NCI-H1092 (cell line): Measurements from ENCODE around the gene PKN3.
"Not testable (repeated sequence)": the region's sequence is repeated elsewhere in the genome, so short reads cannot be mapped to it uniquely, and the experiment has no call there.

ENCODE experiments used
- DNase-seq: peaks from one replicate; lab custom pipeline; 2025; lab: John Stamatoyannopoulos, UW

Gene PKN3

DNA sequence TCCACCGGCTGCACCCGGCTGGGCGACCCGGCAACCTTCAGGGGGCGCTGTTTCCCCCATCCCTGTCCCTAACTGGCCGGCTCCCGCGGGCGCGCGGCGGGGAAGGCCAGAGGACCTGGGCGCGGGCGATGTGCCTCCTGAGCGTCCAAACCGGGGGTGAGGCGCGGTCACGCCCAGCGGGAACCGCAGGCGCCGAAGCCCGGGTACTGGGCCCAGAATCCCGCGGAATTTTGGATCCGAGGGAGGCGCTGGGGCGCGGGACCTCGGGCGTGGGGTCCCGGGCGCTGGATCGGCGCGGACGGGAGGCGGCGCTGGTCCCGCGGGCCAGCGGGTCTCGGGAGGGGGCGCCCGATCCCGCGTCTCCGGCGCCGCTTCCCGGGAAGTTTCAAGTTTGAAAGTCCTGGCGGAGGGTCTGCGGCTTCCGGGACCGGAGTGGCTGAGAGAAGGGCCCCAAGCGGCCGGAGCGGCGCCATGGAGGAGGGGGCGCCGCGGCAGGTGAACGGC lies at the start of gene PKN3:
Gene PKN3, plus strand, starts transcription at position 59 of the 504 bp plus-strand sequence. Its CDS starts 413 bp downstream, at position 472.
- peak; percentile 76 for DNase-seq

DNA sequence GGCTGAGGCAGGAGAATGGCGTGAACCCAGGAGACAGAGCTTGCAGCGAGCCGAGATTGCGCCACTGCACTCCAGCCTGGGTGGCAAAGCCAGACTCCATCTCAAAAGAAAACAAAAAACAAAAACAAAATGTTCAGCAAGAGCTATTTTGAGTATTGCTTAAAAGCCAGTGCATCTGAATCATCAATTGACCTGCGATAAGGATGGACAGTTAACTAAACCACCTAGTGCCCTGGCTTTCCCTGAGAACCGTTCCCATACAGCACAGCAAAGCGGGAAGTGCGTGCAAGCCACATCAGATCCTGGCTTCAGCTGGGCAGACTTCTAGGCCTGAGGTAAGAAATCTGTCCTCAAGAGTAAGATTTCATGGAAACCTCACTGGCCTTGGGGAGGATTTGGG lies 48.4 kb upstream of the PKN3 start:
- DNase-seq: no peak

DNA sequence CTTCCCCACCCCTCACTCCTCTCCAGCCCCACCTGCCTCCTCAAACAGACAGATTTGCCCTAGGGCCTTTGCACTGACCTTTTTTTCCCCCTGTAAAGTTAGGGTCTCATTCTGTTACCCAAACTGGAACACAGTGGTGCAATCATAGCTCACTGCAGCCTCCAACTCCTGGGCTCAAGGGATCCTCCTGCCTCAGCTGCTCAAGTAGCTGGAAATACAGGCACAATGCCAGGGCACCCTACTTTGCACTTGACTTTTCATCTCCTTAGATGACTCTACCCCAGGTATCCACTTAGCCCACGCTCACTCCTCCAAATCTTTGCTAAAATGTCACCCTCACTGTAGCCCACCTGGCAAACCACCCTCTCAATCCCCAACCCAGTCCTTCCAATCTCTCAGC lies 47.8 kb upstream of the PKN3 start:
- no peak for DNase-seq

DNA sequence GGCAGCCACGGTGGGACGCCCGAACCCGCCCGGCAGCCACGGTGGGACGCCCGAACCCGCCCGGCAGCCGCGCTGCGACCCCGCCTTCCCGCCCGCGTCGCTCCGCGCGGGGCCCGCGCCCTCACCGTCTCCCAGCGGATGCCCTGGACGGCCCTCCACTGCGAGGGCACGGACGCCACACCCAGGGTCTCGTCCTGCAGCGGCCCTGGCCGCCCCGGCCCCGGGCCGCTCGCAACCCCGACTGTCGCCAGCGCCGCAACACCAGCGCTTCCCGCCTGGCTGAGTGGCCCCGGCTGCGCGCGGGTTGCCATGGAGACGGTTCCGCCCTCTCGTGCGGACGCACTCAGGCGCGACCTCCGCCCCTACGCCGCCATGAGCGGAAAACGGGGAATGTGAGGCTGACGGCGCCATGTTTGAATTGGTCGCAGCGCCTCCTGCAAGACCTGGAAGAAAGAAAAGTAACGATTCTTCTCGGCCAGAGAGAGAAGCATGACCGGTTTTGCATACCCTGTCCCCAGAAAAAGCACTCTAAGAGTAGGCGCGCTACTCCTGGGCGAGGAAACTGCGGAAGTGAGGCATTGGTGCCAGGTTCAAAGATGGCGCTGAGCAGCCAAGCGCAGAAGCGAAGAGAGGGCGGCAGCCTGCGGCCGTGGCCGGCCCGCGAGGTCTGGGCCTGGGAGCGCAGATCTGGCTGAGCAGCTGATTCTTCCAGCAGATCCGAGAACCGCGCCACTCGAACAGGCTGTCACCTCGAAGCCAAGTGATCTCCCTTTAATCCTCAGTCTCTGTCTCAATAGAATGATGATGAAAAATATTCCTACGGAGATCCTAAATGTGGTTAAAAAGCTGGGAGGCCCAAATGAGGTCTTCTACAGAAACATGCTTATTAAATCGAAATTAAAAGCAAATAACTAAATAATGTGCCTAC lies 45.6 kb upstream of the PKN3 start, which contains the start of gene DYNC2I2:
Gene DYNC2I2, minus strand, starts transcription at position 432 of the 928 bp plus-strand sequence. Its CDS starts 121 bp downstream, at position 311.
- peak; percentile 90 for DNase-seq

DNA sequence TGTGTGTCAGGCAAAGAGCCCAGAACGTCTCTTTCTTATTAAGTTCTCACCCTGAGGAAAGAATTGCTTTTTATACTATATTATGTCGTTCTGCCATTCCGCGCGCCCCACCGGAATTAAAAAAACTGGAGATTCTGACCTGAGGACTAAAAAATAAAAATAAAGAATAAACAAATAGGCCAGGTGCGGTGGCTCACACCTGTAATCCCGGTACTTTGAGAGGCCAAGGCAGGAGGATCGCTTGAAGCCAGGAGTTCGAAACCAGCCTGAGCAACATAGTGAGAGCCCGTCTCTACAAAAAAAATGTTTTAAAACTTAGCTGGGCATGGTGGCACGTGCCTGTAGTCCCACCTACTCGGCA lies 45.0 kb upstream of the PKN3 start:
- DNase-seq: no peak

DNA sequence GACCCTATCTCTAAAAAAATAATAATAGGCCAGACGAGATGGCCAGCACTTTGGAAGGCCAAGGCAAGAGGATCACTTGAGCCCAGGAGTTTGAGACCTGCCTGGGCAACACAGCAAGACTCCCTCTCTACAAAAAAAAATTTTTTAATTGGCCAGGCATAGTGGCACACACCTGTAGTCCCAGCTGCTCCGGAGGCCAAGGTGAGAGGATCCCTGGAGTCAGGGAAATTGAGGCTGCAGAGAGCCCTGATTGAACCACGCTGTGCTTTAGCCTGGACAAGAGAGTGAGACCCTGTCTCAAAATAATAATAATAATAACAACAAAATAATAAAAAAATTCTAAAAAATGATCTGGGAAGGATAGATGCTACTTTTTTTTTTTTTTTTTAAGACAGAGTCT lies 44.5 kb upstream of the PKN3 start:
- no peak for DNase-seq

DNA sequence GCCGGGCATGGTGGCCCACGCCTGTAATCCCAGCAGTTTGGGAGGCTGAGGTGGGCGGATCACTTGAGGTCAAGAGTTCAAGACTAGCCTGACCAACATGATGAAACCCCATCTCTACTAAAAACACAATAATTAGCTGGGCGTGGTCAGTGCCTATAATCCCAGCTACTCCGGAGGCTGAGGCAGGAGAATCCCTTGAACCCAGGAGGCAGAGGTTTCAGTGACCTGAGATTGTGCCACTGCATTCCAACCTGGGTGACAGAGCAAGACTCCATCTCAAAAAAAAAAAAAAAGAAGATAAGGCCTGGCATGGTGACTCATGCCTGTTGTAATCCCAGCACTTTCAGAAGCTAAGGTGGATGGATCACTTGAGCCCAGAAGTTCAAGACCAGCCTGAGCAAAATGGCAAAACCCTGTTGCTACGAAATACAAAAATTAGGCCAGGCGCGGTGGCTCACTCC lies 35.8 kb upstream of the PKN3 start:
- not testable (repeated sequence) for DNase-seq

DNA sequence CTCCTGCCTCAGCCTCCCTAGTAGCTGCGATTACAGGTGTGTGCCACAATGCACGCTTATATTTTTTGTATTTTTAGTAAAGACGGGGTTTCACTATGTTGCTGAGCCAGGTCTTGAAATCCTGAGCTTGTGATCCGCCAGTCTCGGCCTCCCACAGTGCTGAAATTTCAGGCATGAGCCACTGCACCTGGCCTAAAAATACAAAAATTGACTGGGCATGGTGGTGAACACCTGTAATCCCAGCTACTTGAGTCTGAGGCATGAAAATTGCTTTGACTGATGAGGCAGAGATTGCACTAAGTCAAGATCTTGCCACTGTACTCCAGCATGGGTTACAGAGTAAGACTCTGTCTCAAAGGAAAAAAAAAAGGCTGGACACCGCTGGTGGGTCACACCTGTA lies 32.5 kb upstream of the PKN3 start:
- DNase-seq: no peak

DNA sequence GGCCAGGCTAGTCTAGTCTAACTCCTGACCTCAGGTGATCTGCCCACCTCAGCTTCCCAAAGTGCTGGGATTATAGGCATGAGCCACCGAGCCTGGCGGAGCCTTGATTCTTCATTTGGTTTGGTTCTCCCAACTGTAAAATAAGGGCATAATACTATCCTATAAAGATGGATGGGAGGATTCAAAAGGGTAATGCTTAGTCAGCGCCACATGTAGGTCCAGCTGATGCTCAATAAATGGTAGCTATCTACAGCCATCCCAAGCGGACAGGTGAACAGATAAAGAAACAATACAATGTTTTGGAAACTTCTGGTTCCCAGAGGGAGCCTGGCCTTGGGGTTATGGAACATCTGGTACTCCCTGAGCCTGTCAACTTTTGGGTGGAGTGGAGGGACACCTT lies 26.9 kb upstream of the PKN3 start:
- no peak for DNase-seq

DNA sequence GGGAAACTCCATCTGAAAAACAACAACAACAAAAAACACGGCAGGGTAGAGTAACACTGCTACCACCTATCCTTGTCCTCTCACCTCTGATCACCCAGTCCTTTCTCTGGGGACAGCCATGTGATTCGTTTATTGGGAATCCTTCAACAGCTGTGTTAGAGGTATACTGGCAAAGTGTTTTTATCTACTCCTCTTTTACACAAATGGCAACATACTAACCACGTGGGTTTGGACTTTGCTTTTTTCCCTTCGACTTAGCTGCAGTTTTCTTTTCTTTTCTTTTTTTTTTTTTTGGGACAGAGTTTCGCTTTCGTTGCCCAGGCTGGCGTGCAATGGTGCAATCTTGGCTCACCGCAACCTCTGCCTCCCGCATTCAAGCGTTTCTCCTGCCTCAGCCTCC lies 24.5 kb upstream of the PKN3 start:
- DNase-seq: no peak

DNA sequence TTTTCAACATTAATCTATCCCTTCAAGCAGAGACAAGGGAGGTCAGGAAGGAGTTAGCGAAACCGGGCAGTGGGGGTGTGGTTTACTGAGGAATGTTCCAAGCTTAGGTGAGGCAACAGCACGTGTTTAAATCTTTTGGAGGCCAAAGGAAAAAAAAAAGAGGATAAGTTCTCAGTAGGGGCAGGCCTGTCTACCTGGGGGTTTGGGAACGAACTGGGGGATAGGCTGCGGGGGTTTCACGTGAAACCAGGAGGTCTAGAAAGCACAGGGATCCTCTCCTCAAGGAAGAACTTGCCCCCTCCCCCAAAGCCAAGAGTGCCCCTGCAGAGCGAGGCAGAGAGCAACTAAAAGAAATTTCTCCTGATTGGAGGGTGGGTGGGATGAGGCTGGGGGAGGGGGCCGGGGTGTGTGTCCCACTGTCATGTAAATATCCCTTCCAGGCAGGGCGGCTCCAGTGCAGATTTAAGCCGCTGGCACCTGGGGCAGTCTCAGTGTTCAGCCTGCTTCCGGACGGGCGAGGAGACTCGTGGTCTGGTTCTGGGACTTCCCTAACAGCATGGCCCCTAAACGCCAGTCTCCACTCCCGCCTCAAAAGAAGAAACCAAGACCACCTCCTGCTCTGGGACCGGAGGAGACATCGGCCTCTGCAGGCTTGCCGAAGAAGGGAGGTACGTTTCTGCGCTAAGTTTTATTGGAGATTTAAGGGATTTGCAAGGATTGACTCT lies 18.8 kb upstream of the PKN3 start:
- no peak for DNase-seq

DNA sequence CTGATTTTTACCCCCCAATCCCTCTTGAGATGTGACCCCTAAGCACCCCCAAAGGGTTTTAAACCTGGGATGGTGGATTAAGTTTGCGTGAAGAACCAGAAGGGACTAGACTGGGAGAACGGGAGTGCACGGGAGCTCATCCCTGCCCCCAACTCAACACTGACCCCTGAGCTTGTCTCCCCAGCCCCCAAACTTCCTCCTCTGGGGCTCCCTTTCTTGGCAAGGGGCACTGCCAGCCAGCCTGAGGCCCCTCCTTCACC lies 18.3 kb upstream of the PKN3 start:
- DNase-seq: no peak

DNA sequence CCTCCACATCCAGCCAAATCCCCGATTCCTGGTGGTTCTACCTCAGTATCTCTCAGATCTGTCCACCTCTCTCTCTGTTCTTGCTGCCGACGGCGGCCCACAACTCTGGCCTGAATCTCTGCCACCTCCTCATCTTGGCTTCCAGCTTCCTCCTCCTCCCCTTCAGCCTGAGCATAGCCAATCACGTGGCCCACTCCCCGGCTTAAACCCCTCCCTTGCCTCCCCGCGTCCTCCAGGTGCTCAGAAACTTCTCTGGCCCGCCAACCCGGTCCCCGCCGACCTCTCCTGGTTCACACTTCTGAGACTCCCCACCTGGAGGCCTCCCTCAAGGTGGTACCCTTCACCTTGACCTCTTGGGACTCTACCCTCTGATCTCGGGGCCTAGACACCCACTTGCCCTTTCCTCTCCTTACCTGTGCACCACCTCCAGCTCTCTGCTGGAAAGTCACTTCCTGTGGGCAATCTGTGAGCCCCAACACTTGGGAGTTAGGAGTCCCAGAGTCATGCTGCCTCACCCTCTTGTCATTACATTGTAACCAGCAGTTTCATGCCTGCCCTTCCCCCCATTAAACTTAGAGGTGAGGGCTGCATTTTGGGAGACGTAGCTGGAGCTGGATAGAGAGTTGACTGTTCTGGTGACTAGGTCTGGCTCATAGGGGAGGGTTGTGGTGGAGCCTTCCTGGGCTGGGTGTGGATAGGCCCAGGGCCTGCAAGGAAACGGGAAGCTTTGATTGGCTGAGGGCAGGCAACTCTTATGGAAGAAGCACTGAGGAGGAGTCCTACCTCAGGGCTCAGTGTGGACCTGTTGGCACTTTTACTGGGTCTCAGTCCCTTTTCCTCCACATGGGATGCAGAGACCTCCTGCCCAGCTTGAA lies 17.7 kb upstream of the PKN3 start:
- no peak for DNase-seq

DNA sequence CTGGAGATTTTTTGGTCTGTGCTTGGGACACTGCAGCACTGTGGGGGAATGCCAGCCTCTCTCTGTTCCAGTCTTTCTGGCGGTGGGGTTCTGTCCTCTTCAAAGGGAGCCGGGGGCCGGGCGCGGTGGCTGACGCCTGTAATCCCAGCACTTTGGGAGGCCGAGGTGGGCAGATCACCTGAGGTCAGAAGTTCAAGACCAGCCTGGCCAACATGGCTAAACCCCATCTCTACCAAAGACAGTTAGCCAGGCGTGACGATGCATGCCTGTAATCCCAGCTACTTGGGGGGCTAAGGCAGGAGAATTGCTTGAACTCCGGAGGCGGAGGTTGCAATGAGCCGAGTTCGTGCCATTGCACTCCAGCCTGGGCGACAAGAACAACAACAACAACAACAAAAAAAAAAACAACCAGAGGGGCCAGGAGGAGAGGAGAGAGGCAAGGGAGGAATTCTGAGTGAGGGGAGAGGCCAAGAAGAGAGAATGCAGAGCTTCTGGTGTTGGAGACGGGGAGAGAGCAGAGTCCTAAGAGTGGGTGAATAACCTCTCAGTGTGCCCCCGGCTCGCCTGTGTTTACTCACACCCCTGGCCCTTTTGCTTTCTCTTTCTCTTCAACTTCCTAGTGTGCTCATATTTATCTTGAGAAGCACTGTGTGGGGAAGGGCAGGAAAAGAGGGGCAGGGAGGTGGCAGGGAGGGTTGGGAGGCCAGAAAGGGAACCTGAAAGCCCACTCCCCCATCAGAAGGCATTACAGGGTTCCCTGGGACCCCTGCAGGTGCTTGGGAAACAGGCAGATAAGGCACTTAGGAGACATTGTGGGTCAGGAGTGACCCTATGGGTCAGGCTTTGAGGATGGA lies 16.4 kb upstream of the PKN3 start:
- DNase-seq: no peak

DNA sequence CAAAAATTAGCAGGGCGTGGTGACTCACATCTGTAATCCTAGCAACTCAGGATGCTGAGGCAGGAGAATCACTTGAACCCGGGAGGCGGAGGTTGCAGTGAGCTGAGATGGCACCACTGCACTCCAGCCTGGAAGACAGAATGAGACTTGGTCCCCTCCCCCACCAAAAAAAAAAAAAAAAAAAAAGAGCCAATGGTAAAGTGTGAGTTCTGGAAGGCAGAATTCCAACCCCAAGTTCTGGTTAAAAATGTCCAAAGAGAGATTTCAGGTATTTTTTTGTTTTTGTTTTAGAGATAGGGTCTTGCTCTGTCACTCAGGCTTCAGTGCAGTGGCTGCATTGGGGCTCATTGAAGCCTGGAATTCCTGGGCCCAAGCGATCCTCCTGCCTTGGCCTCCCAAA lies 14.8 kb upstream of the PKN3 start:
- no peak for DNase-seq

DNA sequence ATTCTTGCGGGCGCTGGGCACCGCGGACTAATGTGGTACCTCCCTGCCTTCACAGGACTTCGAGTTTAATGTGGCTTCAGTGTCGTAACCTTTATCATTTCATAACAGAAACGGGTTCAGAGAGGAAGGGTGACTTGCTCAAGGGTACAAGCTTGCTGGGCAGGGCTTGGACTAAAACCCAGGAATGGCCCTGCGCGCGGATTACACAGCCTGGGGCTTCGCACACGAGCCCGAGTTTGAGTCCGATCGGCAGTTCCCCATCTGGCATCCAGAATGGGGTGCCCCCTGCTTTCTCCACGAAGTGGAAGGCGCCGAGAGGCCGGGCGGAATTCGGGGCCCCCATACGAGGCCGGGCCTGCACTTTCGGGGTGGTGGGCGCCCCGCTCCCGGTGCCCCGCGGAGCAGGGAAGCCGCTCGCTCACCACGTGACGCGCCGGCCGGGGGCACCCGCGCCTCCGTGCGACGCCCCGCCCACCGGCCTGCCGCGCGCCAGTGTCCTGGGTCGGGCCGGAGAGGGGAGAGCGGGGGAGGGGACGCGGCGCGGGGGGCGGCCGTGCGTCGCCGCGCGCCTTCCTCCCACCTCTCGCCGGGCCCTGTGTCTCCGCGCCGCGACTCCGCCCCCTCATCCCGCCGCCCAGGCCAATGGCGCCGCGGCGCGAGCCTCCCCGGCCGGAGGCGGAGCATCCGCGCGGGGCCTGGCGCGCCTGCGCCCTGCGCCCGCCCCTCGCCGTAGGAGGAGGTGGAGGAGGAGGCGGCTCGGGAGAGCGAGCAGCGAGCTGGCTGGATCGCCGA lies 13.6 kb upstream of the PKN3 start, which contains the start of gene SET:
Gene SET, plus strand, starts transcription at position 722 of the 792 bp plus-strand sequence. CDS start 361 bp downstream, outside the sequence.
- peak; percentile 90 for DNase-seq

DNA sequence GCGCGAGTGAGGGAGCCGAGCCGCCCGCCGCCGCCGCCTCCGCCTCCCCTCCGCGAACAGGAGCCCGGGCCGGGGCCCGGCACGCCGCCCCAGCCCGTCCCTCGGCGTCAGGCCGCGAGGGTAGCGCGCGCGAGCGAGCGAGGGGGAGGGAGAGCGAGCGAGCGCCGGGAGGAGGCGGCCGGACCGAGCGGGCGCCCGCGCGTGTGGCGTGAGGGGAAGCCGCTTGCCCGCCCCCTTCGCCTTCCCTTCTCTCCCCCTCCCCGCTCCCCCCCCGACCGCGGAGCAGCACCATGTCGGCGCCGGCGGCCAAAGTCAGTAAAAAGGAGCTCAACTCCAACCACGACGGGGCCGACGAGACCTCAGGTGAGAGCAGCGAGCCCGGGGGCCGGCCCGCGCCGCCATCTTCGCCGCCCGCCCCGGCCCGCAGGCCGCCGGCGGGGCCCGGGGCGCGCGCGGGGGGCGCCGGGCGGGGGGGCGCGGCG lies 13.0 kb upstream of the PKN3 start:
- DNase-seq: peak; percentile 58

DNA sequence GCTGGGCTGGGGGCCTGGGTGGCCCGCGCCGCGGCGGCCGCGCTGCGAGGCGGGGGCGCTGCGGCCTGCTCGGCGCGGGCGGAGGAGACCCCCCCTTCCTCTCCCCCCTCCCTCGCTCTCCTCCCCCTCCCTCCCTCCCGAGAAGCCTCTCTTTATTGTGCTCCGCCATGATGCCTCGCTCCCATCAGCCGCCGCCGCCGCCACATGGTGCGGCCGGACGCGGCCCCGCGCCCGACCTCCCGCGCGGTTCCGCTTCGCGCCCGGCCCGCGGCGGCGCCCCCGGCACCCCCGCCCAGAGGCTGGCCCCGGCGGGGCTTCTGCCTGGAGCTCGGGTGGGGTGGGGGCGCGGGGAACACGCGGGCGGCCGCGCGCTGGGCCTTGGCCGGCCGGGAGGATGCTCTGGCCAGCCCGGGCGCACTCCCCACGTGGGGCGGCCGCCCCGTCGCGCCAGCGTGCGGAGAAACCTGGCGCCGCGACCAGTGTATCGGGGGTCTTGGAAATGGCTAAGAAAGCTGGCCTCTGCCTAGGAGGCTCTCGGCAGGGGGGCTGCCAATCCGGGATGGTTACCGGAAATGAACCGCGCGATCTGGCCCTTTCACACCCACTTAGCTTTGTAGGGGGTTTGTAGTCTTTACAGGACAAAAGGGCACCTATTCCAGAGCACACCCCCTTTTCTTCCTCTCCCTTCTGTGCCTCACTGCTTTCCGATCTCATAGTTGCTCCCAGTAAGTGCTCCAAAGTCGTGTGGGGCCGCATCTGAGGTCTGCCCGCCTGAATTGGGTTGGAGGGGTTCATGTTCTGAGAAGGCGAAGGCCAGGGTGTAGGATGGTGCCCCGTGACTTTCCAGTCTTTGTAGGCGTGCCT lies 12.3 kb upstream of the PKN3 start:
- peak; percentile 11 for DNase-seq

DNA sequence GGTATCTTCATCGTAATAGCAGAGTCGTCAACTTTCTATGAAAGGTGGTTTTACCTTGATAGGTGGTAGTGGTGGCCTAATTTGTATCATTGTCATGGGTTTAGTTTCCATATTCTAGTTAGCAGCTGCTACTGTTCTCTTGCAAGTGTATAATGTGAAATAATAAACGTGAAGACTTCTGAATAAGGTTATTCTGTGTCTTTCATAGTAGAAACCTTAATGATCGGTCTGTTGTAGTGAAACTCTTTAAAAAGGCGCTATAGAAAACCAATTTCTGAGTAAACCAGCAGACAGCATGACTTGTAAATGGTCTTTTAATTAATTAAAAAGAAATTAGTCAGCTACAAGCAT lies 11.6 kb upstream of the PKN3 start:
- no peak for DNase-seq
